Caco-2 (cell line): ENCODE results near the gene AKT3. TPM values are rescaled to one million over a fixed set of nuclear protein-coding genes. Genes with fewer than 3 reads are reported as not detected.

Experiments
- BruUV-seq: library from RNA; stranded (reverse); fragments of 400-500 nt; replicated peaks from 2 replicates; lab custom pipeline; 2021; lab: Mats Ljungman, UMichigan
- CTCF ChIA-PET: fragments of 300-600 bp; sonication (Branson Sonifier 250); formaldehyde crosslinking; loops from one replicate; lab custom pipeline; 2022; ENCODE audit warnings: antibody characterized with exemption; lab: Charles Lee
- POLR2A ChIA-PET: fragments of 300-600 bp; sonication (Branson Sonifier 250); formaldehyde crosslinking; loops from one replicate; lab custom pipeline; 2022; ENCODE audit warnings: antibody characterized with exemption; lab: Charles Lee
- DNase-seq, 2 experiments: peaks; one replicate each; pipeline versions ENCODE4 v3.0.0 to v3.0.0-alpha.2; 2020 to 2022
- H3K27me3 ChIP-seq: replicated peaks from 2 replicates; pipeline ENCODE4 v1.6.0; 2011; ENCODE audit warnings: low read length; ENCODE audit not compliant: control insufficient read depth, insufficient read depth
- H3K36me3 ChIP-seq: 2 replicates; pipeline ENCODE4 v1.5.1; 2011; ENCODE audit warnings: low read length; ENCODE audit not compliant: control insufficient read depth, insufficient read depth
- H3K4me1 ChIP-seq: fragments of 250-450 bp; sonication (Bioruptor Pico); 2 replicates; pipeline ENCODE4 v1.5.1; 2020; ENCODE audit warnings: mild to moderate bottlenecking
- H3K4me3 ChIP-seq: 2 replicates; pipeline ENCODE4 v1.5.1; 2011; ENCODE audit warnings: low read depth, mild to moderate bottlenecking, control low read depth, low read length
- H3K9me3 ChIP-seq: fragments of 250-450 bp; sonication (Bioruptor Pico); 2 replicates; pipeline ENCODE4 v1.5.1; 2020; ENCODE audit warnings: mild to moderate bottlenecking, moderate library complexity
- H3K27ac Mint-ChIP-seq: one replicate; pipeline ENCODE4 v1.8.0; 2022; ENCODE audit warnings: mixed read lengths; ENCODE audit not compliant: unreplicated experiment
- H3K27me3 Mint-ChIP-seq: one replicate; pipeline ENCODE4 v1.8.0; 2022; ENCODE audit warnings: mixed read lengths; ENCODE audit not compliant: insufficient read depth, unreplicated experiment
- H3K36me3 Mint-ChIP-seq: one replicate; pipeline ENCODE4 v1.8.0; 2022; ENCODE audit warnings: mild to moderate bottlenecking, mixed read lengths; ENCODE audit not compliant: insufficient read depth, unreplicated experiment
- H3K4me1 Mint-ChIP-seq: one replicate; pipeline ENCODE4 v1.8.0; 2022; ENCODE audit warnings: low read depth, mixed read lengths; ENCODE audit not compliant: unreplicated experiment
- H3K4me3 Mint-ChIP-seq: one replicate; pipeline ENCODE4 v1.8.0; 2022; ENCODE audit warnings: mild to moderate bottlenecking, moderate library complexity, mixed read lengths; ENCODE audit not compliant: unreplicated experiment
- H3K9me3 Mint-ChIP-seq: one replicate; pipeline ENCODE4 v1.8.0; 2022; ENCODE audit warnings: mixed read lengths; ENCODE audit not compliant: unreplicated experiment
- intact Hi-C: fragments of 100-400 bp; cut with micrococcal nuclease; formaldehyde crosslinking; loops from one replicate; pipeline ENCODE4 v1.10.0; 2022; ENCODE audit not compliant: unreplicated experiment
- total RNA-seq: library from RNA; stranded (reverse); gene quantifications from 2 replicates; pipeline ENCODE4 v1.2.3, GENCODE V29; 2022
- TF ChIP-seq, protein P1 (sequence below), 2 experiments: fragments of 200-600 bp in 1 of 2; IDR thresholded peaks; 1 replicate in 1 of 2; 2 replicates in 1 of 2; pipeline versions ENCODE4 v1.5.1 to v1.8.0; 2011 to 2022; ENCODE audit warnings: antibody characterized with exemption in 1 of 2, control low read depth in 1 of 2, inconsistent platforms in 1 of 2, low read depth in 1 of 2, low read length in 1 of 2, mild to moderate bottlenecking in 1 of 2, moderate library complexity in 1 of 2; ENCODE audit not compliant: insufficient read depth in 1 of 2, severe bottlenecking in 1 of 2, unreplicated experiment in 1 of 2

The AKT3 gene
- total RNA-seq, 1 experiment from 2014 or later = 3.7 TPM

- Mint-ChIP-seq H3K27ac (no peak overlapping the region), H3K9me3 (no peaks in the 10 kb centered on the region), H3K36me3 (peaks cover 4% of the 10 kb centered on the region), H3K4me3 (no peak overlapping the region), H3K4me1 (no peaks in the 10 kb centered on the region), H3K27me3 (no peaks in the 10 kb centered on the region)
- CTCF ChIA-PET = no interaction called here
- Histone ChIP-seq H3K27me3 (no peaks in the 10 kb centered on the region), H3K4me1 (no peaks in the 10 kb centered on the region), H3K4me3 (no peak overlapping the region), H3K36me3 (no peaks in the 10 kb centered on the region), H3K9me3 (no peaks in the 10 kb centered on the region)
- no TSS peak for BruUV-seq
- DNase-seq = no peak
- TF ChIP-seq, protein P1, sequence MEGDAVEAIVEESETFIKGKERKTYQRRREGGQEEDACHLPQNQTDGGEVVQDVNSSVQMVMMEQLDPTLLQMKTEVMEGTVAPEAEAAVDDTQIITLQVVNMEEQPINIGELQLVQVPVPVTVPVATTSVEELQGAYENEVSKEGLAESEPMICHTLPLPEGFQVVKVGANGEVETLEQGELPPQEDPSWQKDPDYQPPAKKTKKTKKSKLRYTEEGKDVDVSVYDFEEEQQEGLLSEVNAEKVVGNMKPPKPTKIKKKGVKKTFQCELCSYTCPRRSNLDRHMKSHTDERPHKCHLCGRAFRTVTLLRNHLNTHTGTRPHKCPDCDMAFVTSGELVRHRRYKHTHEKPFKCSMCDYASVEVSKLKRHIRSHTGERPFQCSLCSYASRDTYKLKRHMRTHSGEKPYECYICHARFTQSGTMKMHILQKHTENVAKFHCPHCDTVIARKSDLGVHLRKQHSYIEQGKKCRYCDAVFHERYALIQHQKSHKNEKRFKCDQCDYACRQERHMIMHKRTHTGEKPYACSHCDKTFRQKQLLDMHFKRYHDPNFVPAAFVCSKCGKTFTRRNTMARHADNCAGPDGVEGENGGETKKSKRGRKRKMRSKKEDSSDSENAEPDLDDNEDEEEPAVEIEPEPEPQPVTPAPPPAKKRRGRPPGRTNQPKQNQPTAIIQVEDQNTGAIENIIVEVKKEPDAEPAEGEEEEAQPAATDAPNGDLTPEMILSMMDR (IDR thresholded peaks at IDR 0.05; ENCODE audit: insufficient read depth in 1 of 2, low read depth in 1 of 2, low read length in 1 of 2, severe bottlenecking in 1 of 2, unreplicated experiment in 1 of 2) = no peak
- POLR2A ChIA-PET = no interaction called here
- intact Hi-C loops = no loop called here
Observed at GRCh38 chr1:243487649-243488227, 362.3 kb downstream of the AKT3 start.

DNA sequence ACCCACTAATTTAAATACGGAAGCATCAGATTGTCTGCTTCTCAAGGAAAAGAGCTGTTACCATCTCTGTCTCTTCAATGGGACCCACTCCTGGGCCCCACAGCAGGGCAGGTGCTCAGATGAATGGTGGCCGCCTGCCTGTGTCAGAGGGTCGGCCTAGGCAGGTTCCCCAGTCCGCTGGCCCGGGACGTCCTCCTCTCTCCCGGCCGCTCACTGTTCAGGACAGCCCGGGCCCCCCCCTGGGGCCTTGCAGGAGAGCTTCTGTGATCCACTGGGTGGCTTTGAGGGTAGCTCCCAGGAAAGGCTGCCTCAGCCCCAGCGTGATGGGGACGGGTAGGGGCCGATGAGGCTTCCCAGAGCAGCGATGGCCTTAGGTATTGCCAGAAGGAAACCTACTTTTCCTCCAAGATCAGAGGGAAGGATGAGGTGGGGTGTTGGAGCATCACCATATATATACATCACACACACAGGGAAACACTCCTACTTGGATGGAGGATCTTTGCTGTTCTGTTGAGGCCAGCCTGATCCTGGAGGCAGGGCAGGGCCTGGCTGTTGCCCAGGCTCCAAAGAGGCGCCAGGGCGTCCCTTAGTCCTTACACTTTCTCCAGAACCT, 362.9 kb downstream of the AKT3 start:
- TF ChIP-seq, protein P1 (IDR thresholded peaks at IDR 0.05; ENCODE audit: insufficient read depth in 1 of 2, low read depth in 1 of 2, low read length in 1 of 2, severe bottlenecking in 1 of 2, unreplicated experiment in 1 of 2) = no peak
- Mint-ChIP-seq H3K4me1 (no peaks in the 10 kb centered on the region), H3K27ac (no peak overlapping the region), H3K27me3 (no peaks in the 10 kb centered on the region), H3K36me3 (peaks cover 4% of the 10 kb centered on the region), H3K9me3 (no peaks in the 10 kb centered on the region), H3K4me3 (no peak overlapping the region)
- Histone ChIP-seq H3K27me3 (no peaks in the 10 kb centered on the region), H3K36me3 (no peaks in the 10 kb centered on the region), H3K9me3 (no peaks in the 10 kb centered on the region), H3K4me1 (no peaks in the 10 kb centered on the region), H3K4me3 (no peak overlapping the region)
- DNase-seq = no peak
- no TSS peak for BruUV-seq
- ChIA-PET POLR2A (no interaction called here), CTCF (no interaction called here)
- intact Hi-C loops = no loop called here

GRCh38 chr1:243483952-243484351, 366.1 kb downstream of the AKT3 start:
- Histone ChIP-seq H3K36me3 (no peaks in the 10 kb centered on the region), H3K4me3 (no peak overlapping the region), H3K27me3 (no peaks in the 10 kb centered on the region), H3K9me3 (no peaks in the 10 kb centered on the region), H3K4me1 (no peaks in the 10 kb centered on the region)
- DNase-seq = no peak
- Mint-ChIP-seq H3K9me3 (peaks cover 10% of the 10 kb centered on the region), H3K36me3 (no peaks in the 10 kb centered on the region), H3K4me1 (no peaks in the 10 kb centered on the region), H3K27me3 (no peaks in the 10 kb centered on the region), H3K27ac (peak overlapping the region; percentile 15), H3K4me3 (no peak overlapping the region)
- intact Hi-C loops = no loop called here
- TF ChIP-seq, protein P1 (IDR thresholded peaks at IDR 0.05; ENCODE audit: insufficient read depth in 1 of 2, low read depth in 1 of 2, low read length in 1 of 2, severe bottlenecking in 1 of 2, unreplicated experiment in 1 of 2) = no peak
- no TSS peak for BruUV-seq
- ChIA-PET CTCF (no interaction called here), POLR2A (no interaction called here)
